Ramos (cell line): Measurements from ENCODE around the gene ANO10.
"Not testable (repeated sequence)": the region's sequence is repeated elsewhere in the genome, so short reads cannot be mapped to it uniquely, and the experiment has no call there.

Experiments used
- in situ Hi-C: fragments of 300-500 bp; cut with MboI; formaldehyde crosslinking; loops from one replicate; pipeline ENCODE4 v1.14.3; 2022; ENCODE audit warnings: low sequenced_read_pairs; ENCODE audit not compliant: unreplicated experiment

Gene ANO10

DNA sequence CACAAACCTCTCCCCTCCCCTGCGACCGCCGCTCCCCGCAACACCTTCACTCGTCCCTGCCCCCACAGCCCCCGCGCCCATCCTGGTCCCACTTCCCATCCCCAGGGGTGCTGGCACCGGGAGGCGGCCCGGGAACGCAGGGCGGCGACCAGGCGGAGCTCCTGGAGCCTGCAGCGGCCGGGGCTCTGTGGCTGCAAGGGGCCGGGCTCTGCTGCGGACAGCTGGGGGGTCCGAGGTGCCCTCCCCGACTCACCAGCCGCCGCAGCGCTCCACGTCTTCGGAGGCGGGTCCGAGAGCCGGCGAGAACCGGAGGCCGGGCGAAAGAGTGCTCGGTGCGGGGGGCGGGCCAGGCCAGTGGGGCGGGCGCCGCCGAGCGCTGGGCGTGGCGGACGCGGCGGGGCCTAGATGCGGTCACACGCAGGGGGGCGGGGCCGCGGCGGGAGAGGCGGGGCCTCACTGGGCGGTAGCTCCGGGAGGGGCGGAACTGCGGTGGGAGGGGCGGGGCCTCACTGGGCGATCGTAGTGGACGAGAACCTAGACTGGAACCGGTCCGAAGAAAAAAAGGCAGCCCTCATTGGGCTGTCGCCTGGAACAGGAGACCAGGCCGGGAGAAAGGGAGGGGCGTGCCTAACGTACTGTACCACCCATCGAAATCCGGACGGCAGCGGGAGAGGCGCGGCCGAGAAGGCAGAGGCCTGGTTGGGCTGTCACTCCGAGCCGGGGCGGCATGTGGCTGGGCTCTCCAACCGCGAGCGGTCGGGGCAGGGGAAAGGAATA lies at the start of gene ANO10:
ANO10 (minus strand) TSS at position 356 of the 777 bp plus-strand sequence. CDS start 16,159 bp downstream, outside the sequence.
- in situ Hi-C loops = no loop called here

- in situ Hi-C loops = no loop called here
Observed at GRCh38 chr3:43670635-43671522, 49.1 kb upstream of the ANO10 start.

DNA sequence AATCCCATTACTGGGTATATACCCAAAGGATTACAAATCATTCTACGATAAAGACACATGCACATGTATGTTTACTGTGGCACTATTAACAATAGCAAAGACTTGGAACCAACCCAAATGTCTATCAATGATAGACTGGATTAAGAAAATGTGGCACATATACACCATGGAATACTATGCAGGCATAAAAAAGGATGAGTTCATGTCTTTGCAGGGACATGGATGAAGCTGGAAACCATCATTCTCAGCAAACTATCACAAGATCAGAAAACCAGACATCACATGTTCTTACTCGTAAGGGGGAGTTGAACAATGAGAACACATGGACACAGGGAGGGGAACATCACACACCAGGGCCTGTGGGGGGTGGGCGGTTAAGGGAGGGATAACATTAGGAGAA lies 43.2 kb upstream of the ANO10 start:
- in situ Hi-C loops = not testable (repeated sequence)

- in situ Hi-C loops = not testable (repeated sequence)
Observed at GRCh38 chr3:43661376-43661775, 39.6 kb upstream of the ANO10 start.

GRCh38 chr3:43659250-43659880 lies 37.6 kb upstream of the ANO10 start:
- in situ Hi-C loops = no loop called here

DNA sequence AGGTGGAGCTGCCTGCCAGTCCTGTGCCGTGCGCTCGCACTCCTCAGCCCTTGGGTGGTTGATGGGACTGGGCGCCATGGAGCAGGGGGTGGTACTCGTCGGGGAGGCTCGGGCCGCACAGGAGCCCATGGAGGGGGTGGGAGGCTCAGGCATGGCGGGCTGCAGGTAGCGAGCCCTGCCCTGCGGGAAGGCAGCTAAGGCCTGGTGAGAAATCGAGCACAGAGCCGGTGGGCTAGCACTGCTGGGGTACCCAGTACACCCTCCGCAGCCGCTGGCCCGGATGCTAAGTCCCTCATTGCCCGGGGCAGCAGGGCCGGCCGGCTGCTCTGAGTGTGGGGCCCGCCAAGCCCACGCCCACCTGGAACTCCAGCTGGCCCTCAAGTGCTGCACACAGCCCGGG lies 34.6 kb upstream of the ANO10 start:
- in situ Hi-C loops = not testable (repeated sequence)

DNA sequence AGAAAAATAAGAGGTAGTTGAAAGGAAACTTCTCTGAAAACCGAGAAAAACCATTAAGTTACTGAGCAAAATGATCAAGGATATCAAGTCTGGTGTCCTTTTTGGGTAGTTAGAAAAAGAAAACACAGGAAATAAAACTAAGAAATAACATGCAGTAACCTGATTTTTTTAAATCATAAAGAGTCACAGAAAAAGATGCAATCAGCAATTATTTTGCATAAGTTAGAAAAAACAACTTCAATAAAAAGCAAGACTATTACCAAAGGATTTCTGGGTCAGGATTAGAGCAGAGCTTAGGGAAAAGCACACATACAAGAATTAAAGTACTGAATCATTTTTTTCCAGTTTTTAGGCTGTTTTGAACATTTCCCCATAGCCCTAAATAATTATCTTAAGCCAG lies 28.5 kb upstream of the ANO10 start:
- in situ Hi-C loops = no loop called here

- in situ Hi-C loops = no loop called here
Observed at GRCh38 chr3:43649365-43649968, 27.7 kb upstream of the ANO10 start.

DNA sequence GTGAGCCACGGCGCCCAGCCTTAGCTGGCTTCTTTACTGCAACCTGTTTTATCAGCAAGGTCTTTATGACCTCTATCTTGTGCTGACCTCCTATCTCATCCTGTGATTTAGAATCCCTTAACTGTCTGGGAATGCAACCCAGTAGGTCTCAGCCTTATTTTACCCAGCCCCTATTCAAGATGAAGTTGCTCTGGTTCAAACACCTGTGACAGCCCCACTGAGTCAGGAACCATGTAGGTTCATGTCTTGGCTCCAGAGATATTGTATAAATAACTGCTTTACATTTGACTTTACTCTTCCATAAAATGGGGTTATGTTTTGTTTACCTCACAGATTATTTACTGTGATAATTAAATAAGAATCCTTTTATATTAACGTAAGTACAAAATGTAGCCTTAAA lies 27.1 kb upstream of the ANO10 start:
- in situ Hi-C loops = no loop called here

GRCh38 chr3:43647331-43648166 lies 25.7 kb upstream of the ANO10 start:
- in situ Hi-C loops = no loop called here

- in situ Hi-C loops = no loop called here
Observed at GRCh38 chr3:43644443-43644842, 22.6 kb upstream of the ANO10 start.

- in situ Hi-C loops = no loop called here
Observed at GRCh38 chr3:43641306-43642114, 19.7 kb upstream of the ANO10 start.

DNA sequence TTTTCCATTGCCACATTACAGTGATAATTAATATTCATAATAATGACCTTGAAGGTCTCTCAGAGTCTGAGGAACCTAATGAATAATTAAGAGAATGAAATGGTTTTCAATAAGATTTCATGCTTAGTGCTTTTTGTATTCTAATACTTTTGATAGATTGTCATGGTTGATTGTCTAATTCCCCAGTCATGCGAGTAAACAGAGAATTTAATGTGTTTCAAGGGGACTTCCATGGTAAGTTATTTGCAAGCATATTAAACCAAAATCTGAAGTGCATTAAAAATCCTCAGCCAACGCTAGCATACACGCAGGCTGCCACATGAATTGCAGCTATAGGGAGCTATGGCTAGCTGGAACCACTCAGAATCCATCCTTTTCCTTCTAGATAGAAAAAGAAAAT lies 18.9 kb upstream of the ANO10 start:
- in situ Hi-C loops = no loop called here

GRCh38 chr3:43638594-43639447 lies 17.0 kb upstream of the ANO10 start:
- in situ Hi-C loops = no loop called here

DNA sequence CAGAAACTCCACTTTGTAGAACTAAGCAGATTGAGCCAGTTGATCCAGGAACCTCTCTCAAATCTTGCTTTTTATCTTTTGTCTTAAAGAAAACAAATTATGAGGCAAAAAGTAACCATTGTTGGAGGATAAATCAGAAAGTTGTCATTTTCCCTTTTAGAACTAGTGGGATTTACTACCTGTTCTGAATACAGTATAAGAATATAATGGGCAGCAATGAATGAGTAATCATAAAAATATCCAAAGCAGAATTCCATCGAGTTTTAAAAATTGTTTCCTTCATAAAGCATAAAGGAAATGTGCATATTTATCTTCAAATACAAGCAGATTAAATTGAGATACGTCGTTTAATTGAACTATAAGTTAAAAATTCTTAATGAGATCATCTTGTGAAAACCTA lies 15.9 kb upstream of the ANO10 start:
- in situ Hi-C loops = no loop called here

GRCh38 chr3:43632986-43633385 lies 11.2 kb upstream of the ANO10 start:
- in situ Hi-C loops = no loop called here

- in situ Hi-C loops = no loop called here
Observed at GRCh38 chr3:43632269-43632733, 10.5 kb upstream of the ANO10 start.

GRCh38 chr3:43629741-43630140 lies 7.9 kb upstream of the ANO10 start:
- in situ Hi-C loops = no loop called here
